Tibial artery (tissue), 4 donors: Measurements from ENCODE around the gene ADCY1.
A peak's percentile ranks its signal among the peaks of the same experiment; 100 is the strongest.

Experiments
- DNase-seq, 2 donors: peaks; one replicate each; pipeline ENCODE4 v3.0.0-alpha.2; 2019
- H3K27ac ChIP-seq, 2 donors: fragments of 200-600 bp; sonication (generic) in 1 of 2; 1 replicate in 1 of 2; 2 replicates in 1 of 2; pipeline ENCODE4 v1.5.1; 2018 to 2019; ENCODE audit warnings: mild to moderate bottlenecking in 1 of 2
- H3K27me3 ChIP-seq, 2 donors: fragments of 200-600 bp; sonication (generic) in 1 of 2; one replicate each; pipeline versions ENCODE4 v1.5.1 to v1.6.0; 2016 to 2019
- H3K36me3 ChIP-seq, 3 donors: fragments of 200-600 bp; sonication (generic) in 2 of 3; one replicate each; pipeline ENCODE4 v1.5.1; 2016 to 2019; ENCODE audit warnings: mild to moderate bottlenecking in 2 of 3
- H3K4me1 ChIP-seq, 4 donors: fragments of 200-600 bp; sonication (generic) in 2 of 4; 1 replicate in 3 of 4; 2 replicates in 1 of 4; pipeline ENCODE4 v1.5.1; 2016 to 2019
- H3K4me3 ChIP-seq, 2 donors: fragments of 200-600 bp; sonication (generic) in 1 of 2; 1 replicate in 1 of 2; 2 replicates in 1 of 2; pipeline ENCODE4 v1.5.1; 2018 to 2019; ENCODE audit warnings: mild to moderate bottlenecking in 2 of 2
- H3K9me3 ChIP-seq, 3 donors: fragments of 200-600 bp; sonication (generic) in 1 of 3; one replicate each; pipeline ENCODE4 v1.5.1; 2016 to 2019
- intact Hi-C: fragments of 100-400 bp; cut with DNase I; formaldehyde crosslinking; loops from one replicate; pipeline ENCODE4 v1.15.0; 2023; ENCODE audit warnings: low total_unique reads
- TF ChIP-seq, protein P1 (sequence below), 2 experiments: fragments of 200-600 bp in 1 of 2; fragments of 450-650 bp in 1 of 2; IDR thresholded peaks; one replicate each; pipeline ENCODE4 v1.5.1; 2017 to 2019; ENCODE audit warnings: antibody characterized with exemption in 2 of 2, mild to moderate bottlenecking in 1 of 2, moderate library complexity in 1 of 2

ADCY1 gene

DNA sequence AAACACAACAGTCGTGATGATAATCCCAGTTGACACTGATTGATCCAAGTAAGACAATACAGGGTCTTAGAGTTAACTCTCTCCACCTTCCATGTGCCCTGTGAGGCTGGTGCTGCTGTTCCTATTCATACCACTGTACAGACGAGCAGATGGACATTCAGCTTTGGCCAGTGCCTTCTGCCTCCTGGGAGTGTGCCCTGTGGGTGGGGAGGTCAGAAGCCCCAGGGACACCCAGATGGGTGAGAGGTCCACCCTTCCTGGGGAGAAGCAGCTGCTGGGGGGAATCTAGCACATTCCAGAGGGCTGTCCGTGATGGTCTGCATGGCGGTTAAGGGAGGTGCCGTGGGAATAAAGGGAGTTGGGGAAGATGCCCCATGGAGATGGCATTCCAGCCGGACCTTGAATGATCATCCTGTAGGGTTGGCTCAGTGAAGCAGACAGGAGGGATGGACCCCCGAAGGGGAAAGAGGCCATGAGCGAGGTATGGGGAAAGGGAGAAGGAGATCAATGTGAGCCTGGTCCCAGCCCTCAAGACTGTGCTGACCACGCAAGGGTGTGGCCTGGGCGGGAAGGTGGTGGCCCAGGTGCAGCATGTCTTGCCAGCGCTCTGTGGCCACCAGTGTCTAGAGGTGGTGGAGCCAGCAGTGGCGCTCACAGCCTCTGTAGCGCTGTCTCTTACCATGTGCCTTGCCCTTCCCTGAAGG, 74.0 kb downstream of the ADCY1 start:
- TF ChIP-seq, protein P1, sequence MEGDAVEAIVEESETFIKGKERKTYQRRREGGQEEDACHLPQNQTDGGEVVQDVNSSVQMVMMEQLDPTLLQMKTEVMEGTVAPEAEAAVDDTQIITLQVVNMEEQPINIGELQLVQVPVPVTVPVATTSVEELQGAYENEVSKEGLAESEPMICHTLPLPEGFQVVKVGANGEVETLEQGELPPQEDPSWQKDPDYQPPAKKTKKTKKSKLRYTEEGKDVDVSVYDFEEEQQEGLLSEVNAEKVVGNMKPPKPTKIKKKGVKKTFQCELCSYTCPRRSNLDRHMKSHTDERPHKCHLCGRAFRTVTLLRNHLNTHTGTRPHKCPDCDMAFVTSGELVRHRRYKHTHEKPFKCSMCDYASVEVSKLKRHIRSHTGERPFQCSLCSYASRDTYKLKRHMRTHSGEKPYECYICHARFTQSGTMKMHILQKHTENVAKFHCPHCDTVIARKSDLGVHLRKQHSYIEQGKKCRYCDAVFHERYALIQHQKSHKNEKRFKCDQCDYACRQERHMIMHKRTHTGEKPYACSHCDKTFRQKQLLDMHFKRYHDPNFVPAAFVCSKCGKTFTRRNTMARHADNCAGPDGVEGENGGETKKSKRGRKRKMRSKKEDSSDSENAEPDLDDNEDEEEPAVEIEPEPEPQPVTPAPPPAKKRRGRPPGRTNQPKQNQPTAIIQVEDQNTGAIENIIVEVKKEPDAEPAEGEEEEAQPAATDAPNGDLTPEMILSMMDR (IDR thresholded peaks at IDR 0.05) = no peak
- Histone ChIP-seq H3K4me1 (no peaks in the 10 kb centered on the region), H3K27ac (no peak overlapping the region), H3K27me3 (no peaks in the 10 kb centered on the region), H3K36me3 (no peaks in the 10 kb centered on the region), H3K4me3 (no peak overlapping the region), H3K9me3 (no peaks in the 10 kb centered on the region)
- DNase-seq = peak in 1 of 2 donors; percentile 45
- intact Hi-C loops = no loop called here

GRCh38 chr7:45648671-45648995, 74.5 kb downstream of the ADCY1 start:
- Histone ChIP-seq H3K27me3 (no peaks in the 10 kb centered on the region), H3K27ac (no peak overlapping the region), H3K4me1 (no peaks in the 10 kb centered on the region), H3K36me3 (no peaks in the 10 kb centered on the region), H3K4me3 (no peak overlapping the region), H3K9me3 (no peaks in the 10 kb centered on the region)
- intact Hi-C loops = no loop called here
- no peak for DNase-seq
- TF ChIP-seq, protein P1 (IDR thresholded peaks at IDR 0.05) = no peak

- no peaks in the 10 kb centered on the region for H3K9me3 ChIP-seq
- H3K27me3 ChIP-seq = no peaks in the 10 kb centered on the region
- no peaks in the 10 kb centered on the region for H3K36me3 ChIP-seq
- intact Hi-C loops = loop anchor here (5.0 kb wide), 1 partner anchor 277 kb away; no protein-coding TSS in a partner anchor
- H3K4me3 ChIP-seq = no peak overlapping the region
- no peaks in the 10 kb centered on the region for H3K4me1 ChIP-seq
- DNase-seq = peak in 1 of 2 donors; percentile 60
- TF ChIP-seq, protein P1 (IDR thresholded peaks at IDR 0.05) = no peak
- H3K27ac ChIP-seq = no peak overlapping the region
Observed at GRCh38 chr7:45649560-45650346, 75.6 kb downstream of the ADCY1 start.

DNA sequence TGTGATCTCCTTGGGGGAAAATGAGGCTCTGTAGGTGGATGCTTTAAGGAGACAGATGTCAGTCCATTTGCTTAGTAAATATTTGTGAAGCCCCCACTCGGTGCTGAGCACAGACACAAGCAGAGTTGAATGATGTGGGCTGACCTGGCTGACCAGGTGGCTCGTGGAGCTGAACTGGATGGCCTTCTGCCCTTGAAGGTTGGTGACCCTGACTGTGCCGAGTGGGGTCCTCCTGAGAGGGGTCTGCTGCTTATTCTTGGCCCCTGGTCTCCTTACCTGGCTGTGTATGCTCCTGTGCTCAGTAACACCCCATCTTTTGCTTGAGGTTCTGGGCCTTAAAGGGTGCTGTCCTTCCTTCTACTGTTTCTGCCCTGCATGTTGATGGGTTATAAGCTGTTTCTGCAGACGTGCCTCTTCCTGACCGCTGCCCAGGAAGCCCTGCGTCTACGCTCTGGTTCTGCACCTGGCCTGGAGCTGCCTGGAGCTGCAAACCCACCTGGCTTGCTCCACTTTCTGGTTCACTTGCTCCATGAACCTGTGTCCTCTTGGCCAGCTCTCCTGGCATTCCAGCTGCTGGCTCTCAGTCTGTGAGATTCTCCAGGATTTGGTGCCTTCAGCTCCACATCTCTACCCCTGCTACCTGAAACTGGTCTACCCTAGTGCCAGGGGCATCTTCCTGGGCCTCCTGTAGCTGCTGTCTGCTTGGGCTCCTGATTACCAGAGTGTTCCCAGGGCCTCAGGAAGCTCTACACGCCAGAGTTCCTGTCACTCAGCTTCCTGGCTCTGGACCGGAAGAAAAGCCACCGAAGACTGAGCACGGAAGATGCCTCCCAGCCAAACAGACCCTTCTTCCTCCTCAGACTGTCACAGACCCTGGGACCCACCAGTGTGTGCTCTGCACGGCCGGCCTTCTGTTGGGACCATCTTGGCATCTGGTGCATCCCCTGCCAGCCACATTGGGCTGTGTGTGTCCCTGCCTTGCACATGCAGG, 76.5 kb downstream of the ADCY1 start:
- H3K4me1 ChIP-seq = no peaks in the 10 kb centered on the region
- H3K27ac ChIP-seq = no peak overlapping the region
- H3K4me3 ChIP-seq = no peak overlapping the region
- no peaks in the 10 kb centered on the region for H3K36me3 ChIP-seq
- H3K27me3 ChIP-seq = no peaks in the 10 kb centered on the region
- TF ChIP-seq, protein P1 (IDR thresholded peaks at IDR 0.05) = no peak
- no peaks in the 10 kb centered on the region for H3K9me3 ChIP-seq
- intact Hi-C loops = loop anchor here (5.0 kb wide), 1 partner anchor 278 kb away; no protein-coding TSS in a partner anchor
- DNase-seq = peak in 1 of 2 donors; percentile 45

- Histone ChIP-seq H3K27me3 (no peaks in the 10 kb centered on the region), H3K27ac (no peak overlapping the region), H3K4me1 (no peaks in the 10 kb centered on the region), H3K9me3 (no peaks in the 10 kb centered on the region), H3K4me3 (no peak overlapping the region), H3K36me3 (no peaks in the 10 kb centered on the region)
- TF ChIP-seq, protein P1 (IDR thresholded peaks at IDR 0.05) = no peak
- peak in 1 of 2 donors; percentile 16 for DNase-seq
- intact Hi-C loops = loop anchor here (5.0 kb wide), 1 partner anchor 279 kb away; no protein-coding TSS in a partner anchor
Observed at GRCh38 chr7:45651540-45651939, 77.4 kb downstream of the ADCY1 start.
